Measurements from ENCODE around the gene R3HDM1.

Gene R3HDM1

DNA sequence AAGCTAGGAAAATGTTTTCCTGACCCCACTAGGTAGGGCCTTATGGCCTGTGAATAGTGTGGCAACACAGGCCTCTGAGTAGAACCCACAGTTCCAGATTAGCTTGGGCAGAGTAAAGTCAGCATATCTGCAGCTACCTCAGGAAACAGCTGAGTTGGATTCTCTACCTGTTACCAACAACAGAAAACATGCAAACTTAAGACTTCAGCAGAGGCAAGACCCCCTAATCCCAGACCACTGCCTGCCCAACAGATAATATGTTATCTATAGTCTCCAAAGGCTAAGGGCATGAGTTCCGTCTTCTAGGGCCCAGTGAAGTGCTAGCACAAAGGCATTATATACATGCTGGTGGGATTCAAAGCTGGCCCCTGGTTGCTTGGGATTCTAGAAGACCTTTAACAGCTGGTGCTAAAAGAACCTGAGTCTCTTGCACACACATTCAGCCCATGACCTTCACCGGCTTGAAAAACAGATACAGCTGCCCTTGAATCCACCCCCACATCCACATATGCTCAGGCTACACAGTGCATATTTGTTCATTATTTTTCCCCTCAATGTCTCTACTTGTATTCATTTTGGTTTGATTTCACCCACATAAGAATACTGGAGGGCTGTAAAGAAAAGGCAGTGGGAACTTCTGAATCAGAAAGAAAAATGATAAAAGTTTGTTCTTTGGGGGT lies 196.9 kb downstream of the R3HDM1 start:
- DNase-seq: no peak

DNA sequence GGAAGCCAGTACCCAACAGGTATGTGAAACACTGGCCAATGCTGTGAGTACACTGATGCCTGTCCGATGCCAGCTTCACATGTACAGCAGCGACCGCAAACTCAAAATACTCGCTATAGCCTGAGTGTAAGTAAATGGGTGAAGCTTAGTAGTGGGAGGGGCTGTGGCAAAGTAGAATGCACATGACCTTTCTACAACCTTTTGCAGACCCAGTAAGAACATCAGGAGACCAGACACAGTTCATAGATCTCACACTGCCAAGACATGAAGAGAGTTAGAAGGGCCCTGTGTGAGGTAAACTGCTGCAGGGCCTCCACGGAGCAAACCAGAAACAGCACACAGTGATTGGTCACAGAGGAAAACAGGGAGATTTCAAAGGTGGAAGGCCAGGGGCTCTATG lies 201.3 kb downstream of the R3HDM1 start:
- no peak for DNase-seq

DNA sequence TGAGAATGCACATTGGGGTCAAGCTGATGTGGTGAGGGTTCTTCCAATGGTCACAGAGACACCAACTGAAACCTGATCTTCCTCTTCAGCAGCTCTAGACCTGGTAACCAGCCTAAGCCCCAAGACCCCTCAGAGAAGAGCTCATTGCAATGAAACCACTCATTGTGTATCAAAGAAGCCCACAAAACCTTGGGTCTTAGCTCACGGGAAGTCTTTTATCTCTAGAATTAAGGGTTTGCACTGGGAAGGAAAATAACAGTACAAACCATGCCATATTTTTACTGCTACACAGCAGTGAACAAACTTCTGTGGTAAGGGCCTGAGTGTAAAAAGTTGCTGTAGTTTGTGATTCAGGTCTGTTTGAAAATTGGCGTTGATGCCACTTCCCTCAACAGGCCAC lies 201.8 kb downstream of the R3HDM1 start:
- no peak for DNase-seq

DNA sequence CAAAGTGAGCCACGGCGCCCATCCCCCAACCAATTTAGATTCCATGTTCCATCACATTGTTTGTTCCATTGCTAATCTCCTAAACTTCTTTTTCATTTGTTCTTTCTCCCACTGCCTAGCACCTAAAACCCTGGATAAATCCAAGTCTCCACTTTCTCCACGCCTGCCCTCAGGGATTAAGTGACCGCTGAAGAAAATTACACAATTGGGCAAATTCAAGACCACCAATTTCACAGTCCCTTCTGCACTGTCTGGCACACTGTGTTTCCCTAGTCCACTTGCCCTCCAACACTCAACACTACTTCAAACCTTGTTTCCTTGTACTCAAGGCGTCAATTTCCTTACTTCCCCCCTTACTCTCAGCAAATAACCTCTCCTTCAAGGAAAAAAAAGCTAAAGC lies 205.3 kb downstream of the R3HDM1 start:
- no peak for DNase-seq

DNA sequence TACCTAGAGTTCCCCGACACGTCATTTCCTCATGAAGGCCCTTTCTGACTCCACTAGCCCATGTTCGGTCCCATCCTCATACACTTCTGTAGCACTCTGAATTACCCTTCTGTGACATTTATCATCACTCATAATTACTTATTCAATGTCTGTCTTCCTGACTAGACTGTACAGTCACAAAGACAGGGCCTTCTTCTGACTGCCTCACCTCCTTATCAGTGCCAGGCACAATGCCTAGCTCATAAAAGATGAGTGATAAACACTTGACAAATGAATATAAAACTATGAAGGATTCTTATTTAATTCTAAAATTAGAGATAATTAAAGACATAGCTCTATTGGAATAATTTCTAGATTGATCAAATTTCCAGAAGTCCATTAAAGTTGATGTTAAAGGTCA lies 208.9 kb downstream of the R3HDM1 start:
- DNase-seq: no peak

DNA sequence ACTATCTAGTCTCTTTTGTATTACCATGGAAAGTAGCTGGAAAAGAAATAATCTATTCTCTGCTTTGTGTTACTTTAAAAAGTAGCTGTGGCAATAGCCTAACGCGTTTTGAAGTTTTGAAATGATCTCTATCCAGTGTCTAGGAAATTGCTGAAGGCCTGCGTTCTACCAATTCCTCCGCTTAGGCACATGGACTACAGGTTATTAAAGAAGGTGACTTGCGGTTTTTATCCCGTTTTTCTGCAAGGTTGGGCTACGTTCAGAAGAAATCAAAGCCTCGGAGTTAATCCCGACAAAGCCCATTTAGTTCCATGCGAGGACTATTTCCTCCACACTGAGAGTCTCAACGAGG lies 209.7 kb downstream of the R3HDM1 start:
- no peak for DNase-seq

DNA sequence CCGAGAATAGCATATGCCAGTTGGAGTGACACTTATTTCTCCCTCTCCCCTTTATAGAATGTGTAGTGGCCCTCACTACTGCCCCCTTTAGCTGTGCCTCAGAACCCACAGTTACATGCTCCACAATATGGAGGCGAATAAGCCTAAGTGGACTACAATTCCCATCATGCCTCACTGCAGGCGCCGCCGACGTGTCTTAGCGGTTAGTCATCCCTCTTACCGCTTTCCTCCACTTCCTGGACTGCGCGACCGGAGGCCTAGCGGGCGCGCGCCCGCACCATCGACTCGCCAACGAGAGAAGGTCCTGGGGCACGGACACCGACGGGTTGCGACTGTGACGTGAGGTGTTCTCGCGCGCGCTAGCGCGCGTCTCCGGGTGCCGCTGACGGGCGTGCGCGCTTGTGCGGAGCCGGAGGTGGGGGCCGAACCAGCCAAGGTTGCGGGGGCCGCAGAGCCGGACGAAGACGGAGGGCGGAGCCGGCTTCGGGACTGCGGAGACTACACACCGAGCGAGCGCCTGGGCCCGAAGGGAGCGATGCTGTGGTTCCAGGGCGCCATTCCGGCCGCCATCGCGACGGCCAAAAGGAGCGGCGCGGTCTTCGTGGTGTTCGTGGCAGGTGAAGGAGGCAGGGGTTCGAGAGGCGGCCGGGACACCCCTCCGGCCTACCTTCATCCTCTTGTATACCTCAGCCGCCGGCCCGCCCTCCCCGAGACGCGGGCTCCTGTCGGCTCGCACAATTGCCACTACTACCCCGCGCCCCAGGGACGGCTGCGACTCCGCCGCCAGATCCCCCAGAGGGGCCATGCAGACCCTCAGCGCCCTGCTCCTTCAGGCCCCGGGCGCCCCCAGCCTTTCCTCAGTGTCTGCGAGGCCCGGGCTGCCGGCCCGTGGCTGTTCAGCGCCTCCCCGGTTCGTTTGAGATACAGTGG lies 210.4 kb downstream of the R3HDM1 start, which contains the start of gene UBXN4:
Gene UBXN4 (plus strand): TSS at position 461 of the 930 bp plus-strand sequence. CDS start 75 bp downstream, at position 536.
- DNase-seq: peak; percentile 99

DNA sequence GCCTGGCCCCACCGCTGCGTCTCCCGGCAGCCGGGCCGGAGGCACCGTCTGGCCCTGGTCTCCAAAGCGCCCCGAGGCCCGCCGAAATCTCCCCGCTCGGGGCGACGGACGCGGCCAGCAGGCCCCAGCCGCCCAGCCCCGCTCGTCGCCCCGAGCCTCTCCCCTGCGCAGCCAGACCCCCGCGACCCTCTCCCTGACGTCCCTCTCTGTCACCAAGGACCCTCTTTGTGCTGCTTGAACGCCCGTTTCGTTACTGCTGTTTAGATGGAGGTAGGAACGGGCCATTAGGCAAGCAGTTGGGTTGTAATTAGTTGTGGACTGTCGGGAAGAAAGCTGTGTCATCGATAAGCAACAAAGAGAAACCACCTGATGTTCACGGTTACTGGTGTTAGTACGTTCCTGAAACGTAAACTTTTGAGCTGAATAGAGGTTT lies 211.1 kb downstream of the R3HDM1 start:
- peak; percentile 55 for DNase-seq

DNA sequence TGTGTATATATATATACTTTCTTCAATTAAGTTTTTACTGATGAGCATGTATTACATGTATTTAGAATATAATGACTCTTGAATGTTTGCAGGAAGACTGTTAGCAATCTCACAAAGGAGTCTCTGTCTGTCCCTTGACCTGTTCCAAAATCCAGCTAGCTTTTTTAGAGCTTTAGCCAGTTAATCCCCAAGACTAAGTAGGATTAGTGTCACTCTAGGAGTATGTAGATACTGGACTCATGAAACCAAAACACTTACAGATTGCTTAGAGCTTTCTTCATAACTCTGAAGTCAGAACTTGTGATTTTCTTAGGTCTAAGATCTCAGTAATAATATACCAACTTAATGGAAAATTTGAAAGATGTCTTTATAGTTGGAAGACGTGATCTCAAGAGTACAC lies 212.6 kb downstream of the R3HDM1 start:
- no peak for DNase-seq

DNA sequence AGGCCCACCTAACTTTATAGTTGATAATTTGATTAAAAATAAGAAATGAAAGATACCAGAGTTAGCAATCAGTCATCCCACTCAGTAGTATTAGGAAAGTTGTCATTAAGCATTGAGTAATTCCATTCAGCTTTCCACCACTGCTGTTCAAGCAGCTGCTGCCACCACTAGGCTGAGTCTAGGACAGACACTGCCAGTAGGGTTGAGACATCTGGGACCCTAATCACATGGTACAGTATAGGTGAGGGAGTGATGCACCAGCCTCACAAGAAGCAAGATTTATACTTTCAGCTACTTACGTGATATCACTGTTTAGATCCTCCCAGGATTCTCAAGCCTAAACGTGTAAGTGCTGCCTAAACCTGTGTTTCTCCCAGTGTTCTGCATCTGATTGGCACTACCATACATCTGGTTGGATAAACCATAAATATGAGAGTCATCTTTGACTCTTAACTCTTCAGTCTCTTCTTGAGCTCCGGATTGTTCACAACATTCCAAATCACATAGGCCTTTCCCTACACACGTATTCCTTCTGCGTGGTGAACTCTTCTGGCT lies 213.6 kb downstream of the R3HDM1 start:
- DNase-seq: peak; percentile 61

DNA sequence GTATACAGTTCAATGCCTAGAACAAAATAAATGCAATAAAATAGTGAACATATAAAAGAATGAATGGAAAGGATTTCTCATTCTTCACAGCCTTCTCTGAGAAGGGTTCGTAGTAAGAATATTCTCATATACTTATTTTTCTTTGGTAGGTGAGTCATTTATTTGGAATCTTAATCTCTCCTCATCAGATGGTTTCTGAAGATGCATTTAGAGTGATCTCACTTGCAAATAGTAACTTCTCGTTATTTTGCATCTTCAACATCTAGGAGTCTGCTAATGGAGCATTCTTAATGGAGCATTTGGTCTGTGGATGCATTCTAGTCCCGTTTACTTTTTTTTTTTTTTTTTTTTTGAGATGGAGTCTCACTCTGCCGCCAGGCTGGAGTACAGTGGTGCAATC lies 214.3 kb downstream of the R3HDM1 start:
- peak; percentile 73 for DNase-seq

DNA sequence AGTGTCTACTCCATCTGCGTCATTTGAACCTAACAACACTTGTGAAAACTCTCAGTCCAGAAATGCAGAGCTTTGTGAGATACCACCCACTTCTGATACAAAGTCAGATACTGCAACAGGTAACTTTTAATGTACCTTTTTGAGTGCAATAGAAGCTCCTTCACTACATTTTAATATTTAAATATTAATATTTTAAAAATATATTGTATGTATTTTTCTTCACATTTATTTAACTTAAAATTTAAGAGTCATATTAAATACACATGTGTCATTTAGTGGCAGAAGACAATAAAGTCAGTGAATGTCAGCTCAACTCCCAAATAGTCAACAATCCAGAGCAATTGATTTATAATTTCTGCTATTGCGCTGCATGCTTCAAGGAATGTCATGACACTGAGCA lies 224.3 kb downstream of the R3HDM1 start:
- no peak for DNase-seq

DNA sequence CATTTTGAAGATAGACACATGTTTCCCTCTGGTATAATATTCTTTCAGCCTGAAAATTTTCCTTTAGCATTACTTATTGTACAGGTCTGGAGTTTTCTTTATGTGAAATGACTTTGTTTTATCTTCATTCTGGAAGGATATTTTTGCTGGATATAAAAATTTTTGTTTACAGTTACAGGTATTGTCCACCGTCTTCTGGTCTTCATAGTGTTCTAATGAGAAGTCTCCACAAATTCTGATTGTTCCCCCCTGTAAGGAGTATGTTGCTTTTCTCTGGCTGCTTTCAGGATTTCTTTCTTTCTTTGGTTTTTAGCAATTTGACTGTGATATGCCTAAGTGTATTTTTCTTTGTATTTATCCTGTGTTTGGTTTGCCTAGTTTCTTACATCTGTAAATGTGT lies 225.4 kb downstream of the R3HDM1 start:
- DNase-seq: no peak

DNA sequence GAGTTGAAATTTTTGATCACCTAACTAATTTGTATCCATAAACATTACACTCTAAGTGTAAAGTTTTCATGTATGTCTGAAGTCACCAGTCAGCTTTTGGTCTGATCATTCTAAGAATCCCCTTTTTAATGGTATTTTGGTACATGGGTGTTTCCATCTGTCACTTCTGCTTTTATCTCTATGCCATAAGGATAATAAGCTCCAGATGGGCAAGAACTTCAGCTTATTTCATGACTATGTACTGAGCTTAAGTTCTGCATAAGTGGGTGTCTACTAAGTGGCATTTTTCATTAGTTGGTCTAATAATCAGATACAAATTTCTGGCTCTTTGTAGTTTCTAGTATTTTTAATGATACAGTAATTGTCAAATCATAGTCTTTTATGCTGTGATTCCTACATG lies 230.7 kb downstream of the R3HDM1 start:
- no peak for DNase-seq

DNA sequence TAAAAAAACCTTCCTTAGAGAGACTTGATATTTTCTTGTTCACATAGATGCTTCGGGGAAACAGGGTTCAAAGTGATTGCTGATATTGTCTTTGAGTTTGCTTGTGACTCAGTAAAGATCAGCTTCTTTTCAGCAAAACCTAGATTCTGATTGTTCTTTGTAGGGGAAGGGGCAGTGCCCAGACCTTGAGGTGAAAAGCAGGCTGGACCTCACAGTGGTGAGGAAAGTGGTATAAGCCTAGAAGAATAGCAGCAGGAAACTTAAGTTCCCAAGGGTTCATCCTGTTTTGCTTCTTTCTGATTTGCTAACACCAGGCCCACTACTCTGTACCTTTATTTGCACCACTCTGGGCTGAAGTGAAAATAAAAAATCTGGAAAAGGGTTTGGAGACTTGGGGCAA lies 231.2 kb downstream of the R3HDM1 start:
- DNase-seq: no peak

DNA sequence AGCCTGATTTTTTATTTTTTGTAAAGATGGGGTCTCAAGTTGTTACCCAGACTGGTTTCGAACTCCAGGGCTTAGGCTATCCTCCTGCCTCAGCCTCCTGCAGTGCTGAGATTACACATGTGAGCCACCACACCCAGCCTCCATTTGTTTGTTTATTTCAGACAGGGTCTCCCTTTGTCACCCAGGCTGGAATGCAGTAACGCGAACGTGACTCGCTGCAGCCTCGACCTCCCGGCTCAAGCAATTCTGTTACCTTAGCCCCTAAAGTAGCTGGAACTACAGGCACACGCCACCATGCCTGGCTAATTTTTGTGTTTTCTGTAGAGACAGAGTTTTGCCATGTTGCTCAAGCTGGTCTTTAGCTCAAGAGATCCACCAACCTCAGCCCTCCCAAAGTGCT lies 237.6 kb downstream of the R3HDM1 start:
- DNase-seq: no peak

DNA sequence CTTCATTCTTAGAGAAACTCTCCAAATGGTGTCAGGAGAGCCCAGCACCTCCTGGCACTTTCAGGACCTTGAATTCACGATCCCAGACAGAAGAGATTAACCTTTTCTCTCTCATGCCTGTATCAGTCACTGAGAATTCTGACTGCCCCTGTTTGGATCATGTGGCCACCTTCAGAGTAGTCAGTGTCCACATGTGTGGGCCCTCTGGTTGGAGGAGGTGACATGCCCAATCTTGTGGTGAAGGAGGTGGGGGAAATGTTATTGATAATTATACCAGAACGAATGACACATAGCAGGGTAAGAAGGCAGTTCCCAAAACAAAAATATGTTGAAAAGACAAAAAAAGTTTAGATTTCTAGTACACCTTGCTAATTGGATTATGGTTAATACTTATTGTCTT lies 242.0 kb downstream of the R3HDM1 start:
- DNase-seq: no peak

DNA sequence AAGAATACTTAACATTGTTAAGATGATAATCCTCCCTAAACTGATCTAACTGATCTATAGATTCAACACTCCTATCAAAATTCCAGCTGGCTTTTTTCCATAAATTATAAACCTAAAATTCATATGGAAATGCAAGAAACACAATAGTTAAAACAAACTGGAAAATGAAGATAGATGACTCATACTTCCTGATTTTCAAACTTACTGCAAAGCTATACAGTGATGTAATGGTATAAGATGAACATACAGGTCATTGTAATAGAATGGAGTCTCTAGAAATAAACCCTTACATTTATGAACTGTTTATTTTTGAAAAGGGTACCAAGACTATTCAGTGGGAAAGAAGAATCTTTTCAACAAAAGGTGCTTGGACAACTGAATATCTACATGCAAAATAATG lies 242.6 kb downstream of the R3HDM1 start:
- DNase-seq: peak; percentile 56

Data from HCEC 1CT (cell line).